HepG2 (cell line): ENCODE measurements around the gene SRSF2. TPM values are rescaled to one million over a fixed set of nuclear protein-coding genes. Genes with fewer than 3 reads are reported as not detected.

Experiments
- CBX2 ChIP-seq, 2 experiments: fragments of 200-600 bp in 1 of 2; sonication (generic); formaldehyde crosslinking in 1 of 2; IDR thresholded peaks; 2 replicates each; pipeline versions ENCODE4 v1.7.0 to v1.8.1; 2018 to 2022; ENCODE audit warnings: low read depth in 2 of 2, low read length in 1 of 2, mild to moderate bottlenecking in 1 of 2, missing genetic modification reagents in 1 of 2
- DDIT3 ChIP-seq: sonication (generic); formaldehyde crosslinking; IDR thresholded peaks from 2 replicates; pipeline ENCODE4 v1.4.0; 2020; ENCODE audit warnings: mild to moderate bottlenecking, missing genetic modification reagents
- FOXM1 ChIP-seq: sonication (generic); formaldehyde crosslinking; IDR thresholded peaks from 2 replicates; pipeline ENCODE4 v1.5.0; 2020; ENCODE audit warnings: missing genetic modification reagents
- GLI4 ChIP-seq: sonication (generic); formaldehyde crosslinking; IDR thresholded peaks from 2 replicates; pipeline ENCODE4 v1.5.1; 2020; ENCODE audit warnings: missing genetic modification reagents, mild to moderate bottlenecking, moderate library complexity, borderline replicate concordance
- HMG20A ChIP-seq: IDR thresholded peaks from 2 replicates; pipeline ENCODE4 v1.6.1; 2016; ENCODE audit warnings: borderline replicate concordance
- HNF1B ChIP-seq: sonication (generic); formaldehyde crosslinking; IDR thresholded peaks from 2 replicates; pipeline ENCODE4 v1.5.1; 2020; ENCODE audit warnings: mild to moderate bottlenecking, moderate library complexity, missing genetic modification reagents
- HOMEZ ChIP-seq: IDR thresholded peaks from 2 replicates; pipeline ENCODE4 v1.6.1; 2016; ENCODE audit warnings: low read depth
- IRF2 ChIP-seq: IDR thresholded peaks from 2 replicates; pipeline ENCODE4 v1.6.1; 2018; ENCODE audit warnings: missing genetic modification reagents, missing compliant biosample characterization
- IRF9 ChIP-seq: sonication (generic); formaldehyde crosslinking; IDR thresholded peaks from 2 replicates; pipeline ENCODE4 v1.8.0; 2022; ENCODE audit warnings: missing genetic modification reagents, mild to moderate bottlenecking, borderline replicate concordance
- KAT2B ChIP-seq: fragments of 150-350 bp; IDR thresholded peaks from 2 replicates; pipeline ENCODE4 v1.6.1; 2014; ENCODE audit warnings: low read depth, low read length, borderline replicate concordance
- PLRG1 ChIP-seq: fragments of 450-650 bp; conservative IDR thresholded peaks from 2 replicates; pipeline ENCODE4 v1.6.1; 2016
- RXRB ChIP-seq: IDR thresholded peaks from 2 replicates; pipeline ENCODE4 v1.6.1; 2016; ENCODE audit warnings: borderline replicate concordance, missing genetic modification reagents, missing compliant biosample characterization
- SALL1 ChIP-seq: sonication (generic); formaldehyde crosslinking; IDR thresholded peaks from 2 replicates; pipeline ENCODE4 v1.8.0; 2022; ENCODE audit warnings: mild to moderate bottlenecking, missing genetic modification reagents
- SNAI1 ChIP-seq: sonication (generic); formaldehyde crosslinking; IDR thresholded peaks from 2 replicates; pipeline ENCODE4 v1.5.0; 2020; ENCODE audit warnings: mild to moderate bottlenecking, missing genetic modification reagents, borderline replicate concordance
- SNAPC4 ChIP-seq: sonication (generic); formaldehyde crosslinking; IDR thresholded peaks from 2 replicates; pipeline ENCODE4 v1.4.0; 2020; ENCODE audit warnings: mild to moderate bottlenecking, missing genetic modification reagents
- TARDBP ChIP-seq: sonication (generic); formaldehyde crosslinking; IDR thresholded peaks from 2 replicates; pipeline ENCODE4 v1.8.0; 2022; ENCODE audit warnings: mild to moderate bottlenecking, missing genetic modification reagents
- ZKSCAN8 ChIP-seq: IDR thresholded peaks from 2 replicates; pipeline ENCODE4 v1.6.1; 2016; ENCODE audit warnings: borderline replicate concordance, missing genetic modification reagents, missing compliant biosample characterization
- ZNF160 ChIP-seq: sonication (generic); formaldehyde crosslinking; IDR thresholded peaks from 2 replicates; pipeline ENCODE4 v1.8.0; 2022; ENCODE audit warnings: mild to moderate bottlenecking, inconsistent platforms, missing genetic modification reagents
- ZNF547 ChIP-seq: sonication (generic); formaldehyde crosslinking; IDR thresholded peaks from 2 replicates; pipeline ENCODE4 v1.5.1; 2020; ENCODE audit warnings: mild to moderate bottlenecking, missing genetic modification reagents
- ZSCAN21 ChIP-seq: sonication (generic); formaldehyde crosslinking; IDR thresholded peaks from 2 replicates; pipeline ENCODE4 v1.8.0; 2022; ENCODE audit warnings: mild to moderate bottlenecking, missing genetic modification reagents, moderate library complexity, borderline replicate concordance
- polyA plus RNA-seq, 8 experiments: library from polyadenylated mRNA; depleted of rRNA in 3 of 8; stranded (reverse) in 7 of 8; unstranded in 1 of 8; fragments of >200 nt; fragmentation: Illumina TruSeq in 4 of 8; extraction: Trizol in 4 of 8; gene quantifications; 2 replicates each; pipeline versions ENCODE4 v1.2.1 to v1.2.3, GENCODE V29; 2011 to 2016; ENCODE audit warnings: low read depth in 4 of 8, missing spikeins in 1 of 8, mixed read lengths in 1 of 8; ENCODE audit not compliant: insufficient read depth in 1 of 8
- total RNA-seq, 5 experiments: library from RNA; depleted of rRNA; stranded (reverse); fragments of >200 nt; fragmentation: Illumina TruSeq; extraction: Trizol; gene quantifications; 2 replicates each; pipeline ENCODE4 v1.2.3, GENCODE V29; 2016; ENCODE audit warnings: low read depth in 1 of 5

SRSF2 gene
- total and polyA plus RNA-seq, 2 of the 13 experiments (the other 11 are each of a cell fraction or from before 2014, with no cell fraction given), result 306 to 319 TPM

DNA sequence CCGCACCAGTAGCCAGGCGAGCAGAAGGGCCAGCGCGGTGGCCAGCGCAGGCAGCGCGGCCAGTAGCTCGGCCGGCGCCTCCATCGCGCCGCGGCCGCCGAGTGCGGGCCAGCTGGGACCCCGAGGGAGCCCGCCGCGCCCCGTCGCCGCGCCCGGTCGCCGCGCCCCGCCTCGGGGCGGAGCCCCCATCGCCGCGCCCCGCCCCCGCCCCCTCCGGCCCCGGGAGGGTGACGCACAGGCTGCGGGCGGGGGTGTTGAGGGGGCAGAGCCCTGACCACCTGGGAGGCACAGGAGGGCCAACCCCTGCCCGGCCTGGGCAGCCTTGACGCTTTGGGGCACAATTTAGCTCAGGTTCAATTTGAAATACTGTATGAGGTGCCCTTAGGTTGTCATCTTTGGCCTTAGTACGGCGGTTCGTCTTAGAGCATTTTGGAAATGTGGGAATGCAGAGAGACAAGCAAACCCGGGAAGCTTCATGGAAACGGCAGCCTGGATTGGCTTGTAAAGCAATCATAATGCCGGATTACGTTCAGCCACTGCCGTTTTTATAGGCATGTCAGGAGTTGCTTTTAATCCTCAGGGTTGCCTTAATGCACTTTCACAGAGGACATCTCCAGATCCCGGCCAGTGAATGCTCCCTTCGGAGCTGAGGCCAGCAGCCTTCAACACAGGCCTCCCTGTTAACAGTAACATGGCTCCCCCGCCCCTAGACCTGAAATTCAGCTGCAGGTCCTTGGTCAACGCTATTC lies 26.1 kb downstream of the SRSF2 start, which contains the start of gene MXRA7 (continued):
- peak; percentile 29; the same call in 1 of the 2 replicates for TF ChIP-seq ZSCAN21
- no peak for TF ChIP-seq CBX2 (IDR thresholded peaks at IDR 0.05; ENCODE audit: low read depth, low read length)
- no peak for TF ChIP-seq CBX2 (CRISPR knock-in tag; IDR thresholded peaks at IDR 0.05; ENCODE audit: low read depth)
- 0 out of 2 replicates have a peak, but pooled peaks have one; percentile 27 for TF ChIP-seq RXRB (CRISPR knock-in tag)
- TF ChIP-seq IRF9 (CRISPR knock-in tag), result no peak
- no peak for TF ChIP-seq ZNF547 (CRISPR knock-in tag)
- no peak for TF ChIP-seq TARDBP (CRISPR knock-in tag)
- no peak for TF ChIP-seq GLI4 (CRISPR knock-in tag)
- TF ChIP-seq ZKSCAN8 (CRISPR knock-in tag), result no peak
- TF ChIP-seq KAT2B, result no peak
- TF ChIP-seq FOXM1 (CRISPR knock-in tag), result no peak
- TF ChIP-seq ZNF160 (CRISPR knock-in tag), result no peak; the same call in 1 of the 2 replicates
- no peak for TF ChIP-seq SNAI1 (CRISPR knock-in tag)
- no peak for TF ChIP-seq HMG20A (CRISPR knock-in tag)
- TF ChIP-seq IRF2 (CRISPR knock-in tag), result peak; percentile 51; the same call in 1 of the 2 replicates
- TF ChIP-seq DDIT3, result no peak
- no peak for TF ChIP-seq HNF1B (CRISPR knock-in tag)
- 0 out of 2 replicates have a peak, but pooled peaks have one; percentile 50 for TF ChIP-seq SALL1 (CRISPR knock-in tag)
- TF ChIP-seq HOMEZ (CRISPR knock-in tag), result no peak
- no peak for TF ChIP-seq PLRG1
- no peak for TF ChIP-seq SNAPC4 (CRISPR knock-in tag)
